Limb (tissue), 2 donors: Measurements from ENCODE around the gene SYT7.
"Not testable (repeated sequence)": the region's sequence is repeated elsewhere in the genome, so short reads cannot be mapped to it uniquely, and the experiment has no call there.

ENCODE experiments used
- DNase-seq, 2 donors: peaks; one replicate each; pipeline ENCODE4 v3.0.0-alpha.2; 2016; ENCODE audit errors: extremely low spot score in 2 of 2

SYT7 gene

GRCh38 chr11:61581030-61581928, at the start of gene SYT7:
Gene SYT7 (minus strand): TSS chr11:61581076. CDS start chr11:61580820, 256 bp downstream.
- peak; percentile 95 to 99 for DNase-seq

- DNase-seq: no peak
Measured at GRCh38 chr11:61630089-61630488, 49.2 kb upstream of the SYT7 start.

GRCh38 chr11:61629082-61629833, 48.4 kb upstream of the SYT7 start:
- DNase-seq: no peak

GRCh38 chr11:61628662-61628970, 47.7 kb upstream of the SYT7 start:
- DNase-seq: no peak

GRCh38 chr11:61627850-61628661, 47.2 kb upstream of the SYT7 start:
- peak; percentile 27 to 64 for DNase-seq

- peak in 1 of 2 donors; percentile 43 for DNase-seq
Measured at GRCh38 chr11:61626580-61627380, 45.9 kb upstream of the SYT7 start.

GRCh38 chr11:61625525-61625924, 44.6 kb upstream of the SYT7 start:
- DNase-seq: no peak

GRCh38 chr11:61621917-61622585, 41.2 kb upstream of the SYT7 start:
- DNase-seq: no peak

- no peak for DNase-seq
Measured at GRCh38 chr11:61619471-61620226, 38.8 kb upstream of the SYT7 start.

- no peak for DNase-seq
Measured at GRCh38 chr11:61618978-61619377, 38.1 kb upstream of the SYT7 start.

GRCh38 chr11:61617515-61617914, 36.6 kb upstream of the SYT7 start:
- no peak for DNase-seq

- no peak for DNase-seq
Measured at GRCh38 chr11:61616434-61616833, 35.6 kb upstream of the SYT7 start.

- not testable (repeated sequence) for DNase-seq
Measured at GRCh38 chr11:61614782-61615181, 33.9 kb upstream of the SYT7 start.

GRCh38 chr11:61613870-61614269, 33.0 kb upstream of the SYT7 start:
- no peak for DNase-seq

GRCh38 chr11:61613051-61613450, 32.2 kb upstream of the SYT7 start:
- no peak for DNase-seq

GRCh38 chr11:61611309-61611708, 30.4 kb upstream of the SYT7 start:
- no peak for DNase-seq

GRCh38 chr11:61610905-61611304, 30.0 kb upstream of the SYT7 start:
- DNase-seq: no peak

- DNase-seq: no peak
Measured at GRCh38 chr11:61609980-61610366, 29.1 kb upstream of the SYT7 start.
